ENCODE results near the gene PGS1. TPM values are rescaled to one million over a fixed set of nuclear protein-coding genes. Genes with fewer than 3 reads are reported as not detected.

PGS1 gene
- total and polyA plus RNA-seq, 8 donors, result 11.9 to 209 (median 31.6) TPM

DNA sequence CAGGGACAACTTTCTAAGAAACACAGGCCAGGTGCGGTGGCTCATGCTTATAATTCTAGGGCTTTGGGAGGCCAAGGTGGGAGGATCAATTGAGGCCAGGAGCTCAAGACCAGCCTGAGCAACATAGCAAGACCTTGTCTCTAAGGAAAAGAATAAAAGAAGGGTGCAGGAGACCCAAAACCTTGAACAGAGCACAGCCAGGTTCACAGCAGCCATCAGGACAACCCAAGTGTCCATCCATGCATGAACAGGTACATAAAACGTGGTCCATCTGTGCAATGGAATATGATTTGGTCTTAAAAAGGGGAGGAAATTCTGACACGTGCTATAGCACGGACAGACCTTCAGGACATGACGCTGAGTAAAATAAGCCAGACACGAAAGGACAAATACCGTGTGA lies 91.0 kb downstream of the PGS1 start:
- peaks cover 0 to 20% (median 5%) of the 10 kb centered on the region in 3 donors for H3K27me3 ChIP-seq
- intact Hi-C loops (cut with DNase I; ENCODE audit: low total_unique reads), result no loop called here
- peaks cover 0 to 7% (median 0%) of the 10 kb centered on the region in 4 donors for H3K4me1 ChIP-seq
- H3K36me3 ChIP-seq, result no peaks in the 10 kb centered on the region
- TF ChIP-seq EP300 (IDR thresholded peaks at IDR 0.05), result no peak
- TF ChIP-seq, protein P1, sequence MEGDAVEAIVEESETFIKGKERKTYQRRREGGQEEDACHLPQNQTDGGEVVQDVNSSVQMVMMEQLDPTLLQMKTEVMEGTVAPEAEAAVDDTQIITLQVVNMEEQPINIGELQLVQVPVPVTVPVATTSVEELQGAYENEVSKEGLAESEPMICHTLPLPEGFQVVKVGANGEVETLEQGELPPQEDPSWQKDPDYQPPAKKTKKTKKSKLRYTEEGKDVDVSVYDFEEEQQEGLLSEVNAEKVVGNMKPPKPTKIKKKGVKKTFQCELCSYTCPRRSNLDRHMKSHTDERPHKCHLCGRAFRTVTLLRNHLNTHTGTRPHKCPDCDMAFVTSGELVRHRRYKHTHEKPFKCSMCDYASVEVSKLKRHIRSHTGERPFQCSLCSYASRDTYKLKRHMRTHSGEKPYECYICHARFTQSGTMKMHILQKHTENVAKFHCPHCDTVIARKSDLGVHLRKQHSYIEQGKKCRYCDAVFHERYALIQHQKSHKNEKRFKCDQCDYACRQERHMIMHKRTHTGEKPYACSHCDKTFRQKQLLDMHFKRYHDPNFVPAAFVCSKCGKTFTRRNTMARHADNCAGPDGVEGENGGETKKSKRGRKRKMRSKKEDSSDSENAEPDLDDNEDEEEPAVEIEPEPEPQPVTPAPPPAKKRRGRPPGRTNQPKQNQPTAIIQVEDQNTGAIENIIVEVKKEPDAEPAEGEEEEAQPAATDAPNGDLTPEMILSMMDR (IDR thresholded peaks at IDR 0.05), result no peak
- no peak for TF ChIP-seq POLR2AphosphoS5 (IDR thresholded peaks at IDR 0.05)
- TF ChIP-seq POLR2A (IDR thresholded peaks at IDR 0.05), result no peak
- no peak overlapping the region for H3K4me3 ChIP-seq
- WGBS, 5 donors, result 93 to 97% (median 95%) methylated on average over 7 of the region's 7 CpGs
- peaks cover 0 to 11% (median 0%) of the 10 kb centered on the region in 4 donors for H3K9me3 ChIP-seq
- no peak for DNase-seq
- no peak overlapping the region for H3K27ac ChIP-seq

DNA sequence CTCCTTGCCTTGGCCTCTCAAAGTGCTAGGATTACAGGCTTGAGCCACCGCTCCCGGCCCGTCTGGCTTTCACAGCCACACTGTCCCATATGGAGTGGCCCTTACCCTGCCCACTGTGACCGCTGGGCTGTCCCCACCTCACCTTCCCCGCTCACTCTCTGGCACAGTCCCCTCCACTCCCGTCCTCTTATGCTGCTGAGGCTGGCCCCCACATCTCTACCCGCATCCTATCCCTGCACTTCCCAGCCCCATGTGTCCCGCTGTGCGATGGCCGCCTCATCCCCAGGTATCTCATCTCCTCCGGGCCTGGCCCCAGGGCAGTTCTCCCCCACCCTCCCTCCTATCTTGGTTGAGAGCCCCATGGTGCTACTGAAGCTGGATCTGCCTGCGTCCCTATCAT lies 93.2 kb downstream of the PGS1 start:
- Histone ChIP-seq H3K27ac (no peak overlapping the region), H3K9me3 (peaks cover 0 to 11% (median 0%) of the 10 kb centered on the region in 4 donors), H3K27me3 (peaks cover 0 to 20% (median 5%) of the 10 kb centered on the region in 3 donors), H3K4me3 (no peak overlapping the region), H3K36me3 (no peaks in the 10 kb centered on the region), H3K4me1 (peaks cover 0 to 9% (median 0%) of the 10 kb centered on the region in 4 donors)
- TF ChIP-seq EP300 (IDR thresholded peaks at IDR 0.05) (no peak), POLR2AphosphoS5 (IDR thresholded peaks at IDR 0.05) (no peak), POLR2A (IDR thresholded peaks at IDR 0.05) (no peak)
- TF ChIP-seq, protein P1 (IDR thresholded peaks at IDR 0.05), result no peak
- intact Hi-C loops (cut with DNase I; ENCODE audit: low total_unique reads), result no loop called here
- WGBS, 5 donors, result 80 to 97% (median 94%) methylated on average over 12 of the region's 12 CpGs
- no peak for DNase-seq

DNA sequence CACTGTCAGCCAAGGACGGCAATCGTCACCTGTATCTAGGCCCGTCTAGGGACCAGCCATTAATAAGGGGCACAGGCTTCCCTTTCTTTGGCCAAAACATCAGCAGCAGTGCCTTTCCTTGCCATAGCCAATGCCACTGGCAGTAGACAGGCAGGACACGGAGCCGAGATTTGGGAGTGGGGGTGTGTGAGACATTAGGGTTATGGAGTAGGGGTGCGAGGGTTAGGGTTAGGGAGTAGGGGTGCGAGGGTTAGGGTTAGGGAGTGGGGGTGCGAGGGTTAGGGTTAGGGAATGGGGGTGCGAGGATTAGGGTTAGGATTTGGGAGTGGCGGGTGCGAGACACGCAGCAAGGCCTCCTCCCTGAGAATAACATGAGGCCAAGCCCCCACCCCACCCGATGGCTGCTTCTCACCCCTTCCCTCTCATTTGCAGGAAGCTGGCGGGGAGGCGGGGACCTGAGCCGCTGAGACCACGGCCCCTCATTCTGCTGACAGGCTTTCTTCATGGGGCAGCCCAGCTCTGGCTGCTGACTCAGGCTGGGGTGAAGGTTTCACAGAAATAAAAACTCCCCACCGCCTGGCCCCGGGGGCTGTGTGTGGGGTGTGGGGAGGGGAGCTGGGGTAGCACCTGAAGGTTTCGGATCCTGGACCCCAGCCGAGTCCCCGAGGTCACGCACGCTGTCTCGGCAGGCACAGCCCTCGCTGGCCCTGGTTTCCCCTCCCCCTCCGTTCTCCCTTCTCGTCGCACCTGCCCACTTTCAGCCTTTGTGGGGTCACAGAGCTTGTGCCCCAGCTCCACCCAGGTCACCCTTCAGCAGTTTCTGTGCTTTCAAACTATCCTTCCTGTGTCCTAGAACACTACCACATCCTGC lies 93.8 kb downstream of the PGS1 start:
- 62 to 87% (median 77%) methylated on average over 20 to 29 of the region's 29 CpGs for WGBS, 5 donors
- Histone ChIP-seq H3K36me3 (no peaks in the 10 kb centered on the region), H3K4me3 (no peak overlapping the region), H3K9me3 (peaks cover 0 to 11% (median 0%) of the 10 kb centered on the region in 4 donors), H3K27ac (no peak overlapping the region), H3K4me1 (peaks cover 0 to 9% (median 0%) of the 10 kb centered on the region in 4 donors), H3K27me3 (peaks cover 0 to 20% (median 5%) of the 10 kb centered on the region in 3 donors)
- intact Hi-C loops (cut with DNase I; ENCODE audit: low total_unique reads), result no loop called here
- DNase-seq, result no peak
- TF ChIP-seq POLR2A (IDR thresholded peaks at IDR 0.05), result no peak
- no peak for TF ChIP-seq EP300 (IDR thresholded peaks at IDR 0.05)
- no peak for TF ChIP-seq POLR2AphosphoS5 (IDR thresholded peaks at IDR 0.05)

DNA sequence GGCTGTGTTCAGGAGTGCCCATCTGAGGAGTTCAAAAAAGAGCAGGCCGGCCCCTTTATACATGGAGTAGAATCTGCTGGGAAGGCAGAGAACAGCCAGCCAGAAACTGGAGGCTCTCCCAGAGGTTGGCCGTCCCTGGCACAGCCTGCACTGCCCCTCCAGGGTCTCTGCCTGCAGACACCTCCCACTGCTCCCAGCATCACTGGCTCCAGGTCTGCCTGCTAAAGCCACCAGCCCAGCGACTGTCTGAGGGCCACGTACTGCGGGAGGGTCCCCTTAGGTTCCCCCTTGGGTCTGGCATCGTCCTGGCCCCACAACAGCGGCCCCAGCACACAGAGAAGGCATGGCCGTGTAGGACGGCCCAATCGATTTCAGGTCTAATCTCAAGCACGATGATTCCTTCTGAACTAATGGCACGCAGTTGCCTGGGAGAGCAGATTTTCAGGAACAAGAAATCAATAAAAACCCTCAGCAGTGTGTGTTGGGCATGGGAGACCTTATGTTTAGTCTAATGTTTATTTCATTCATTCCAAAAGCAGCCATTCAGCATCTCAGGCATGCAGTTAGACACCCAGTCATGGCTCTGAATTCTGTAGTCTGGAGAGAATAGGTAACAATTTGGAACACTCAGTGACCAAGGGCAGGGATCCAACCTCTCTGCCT lies 95.6 kb downstream of the PGS1 start:
- no peak for DNase-seq
- intact Hi-C loops (cut with DNase I; ENCODE audit: low total_unique reads), result no loop called here
- WGBS, 5 donors, result 57 to 92% (median 74%) methylated on average over 7 to 12 of the region's 12 CpGs
- Histone ChIP-seq H3K36me3 (no peaks in the 10 kb centered on the region), H3K27me3 (peaks cover 0 to 20% (median 5%) of the 10 kb centered on the region in 3 donors), H3K9me3 (peaks cover 0 to 7% (median 0%) of the 10 kb centered on the region in 4 donors), H3K27ac (no peak overlapping the region), H3K4me3 (no peak overlapping the region), H3K4me1 (peaks cover 0 to 9% (median 0%) of the 10 kb centered on the region in 4 donors)
- TF ChIP-seq POLR2AphosphoS5 (IDR thresholded peaks at IDR 0.05) (no peak), EP300 (IDR thresholded peaks at IDR 0.05) (no peak), POLR2A (IDR thresholded peaks at IDR 0.05) (no peak)
- TF ChIP-seq, protein P1 (IDR thresholded peaks at IDR 0.05), result no peak

Small RNA genes lying within 50 kb of the gene (small RNA-seq; reads per million reads assigned to genes)
- 0 reads per million in 4 donors for gene RF00415
- gene RN7SL236P, result 0 reads per million in 4 donors

Other genes starting within 250 kb of the PGS1 start
- gene TMC6, start 249.9 kb upstream of the PGS1 start, total RNA-seq, result 100 to 1,000 TPM in 1 of 5 donors, 10 to 100 TPM in 4; 29.9 to 223 (median 46.1) TPM
- gene TMC6, start 249.9 kb upstream of the PGS1 start, polyA plus RNA-seq, result 10 to 100 TPM in 2 of 3 donors, 1 to 10 TPM in 1; 9.2 to 43.5 (median 17.9) TPM
- 10 to 100 TPM in 2 of 5 donors, 1 to 10 TPM in 3; 4.1 to 19.8 (median 7.8) TPM for gene TMC8, start 247.9 kb upstream of the PGS1 start, total RNA-seq
- 1 to 10 TPM; 1.6 to 3.3 (median 2.4) TPM for gene TMC8, start 247.9 kb upstream of the PGS1 start, polyA plus RNA-seq
- gene C17orf99, start 232.3 kb upstream of the PGS1 start, total RNA-seq, result not detected
- under 1 TPM in 1 of 3 donors, not detected in 2; 0.08 TPM for gene C17orf99, start 232.3 kb upstream of the PGS1 start, polyA plus RNA-seq
- 100 to 1,000 TPM in 1 of 5 donors, 10 to 100 TPM in 4; 28.6 to 219 (median 44.9) TPM for gene SYNGR2, start 210.1 kb upstream of the PGS1 start, total RNA-seq
- gene SYNGR2, start 210.1 kb upstream of the PGS1 start, polyA plus RNA-seq, result 100 to 1,000 TPM in 1 of 3 donors, 10 to 100 TPM in 2; 36.0 to 151 (median 71.7) TPM
- gene TK1, start 191.6 kb upstream of the PGS1 start, total RNA-seq, result 10 to 100 TPM in 4 of 5 donors, 1 to 10 TPM in 1; 4.5 to 35.6 (median 17.8) TPM
- gene TK1, start 191.6 kb upstream of the PGS1 start, polyA plus RNA-seq, result 10 to 100 TPM in 2 of 3 donors, 1 to 10 TPM in 1; 8.7 to 38.1 (median 17.7) TPM
- 100 to 1,000 TPM in 3 of 5 donors, 10 to 100 TPM in 2; 29.6 to 189 (median 109) TPM for gene AFMID, start 191.3 kb upstream of the PGS1 start, total RNA-seq
- 10 to 100 TPM; 25.7 to 39.7 (median 27.2) TPM for gene AFMID, start 191.3 kb upstream of the PGS1 start, polyA plus RNA-seq
- gene BIRC5, start 164.4 kb upstream of the PGS1 start, total RNA-seq, result 10 to 100 TPM in 1 of 5 donors, 1 to 10 TPM in 3, not detected in 1; 3.9 to 10.5 (median 5.4) TPM
- 10 to 100 TPM in 2 of 3 donors, 1 to 10 TPM in 1; 3.4 to 10.3 (median 10.1) TPM for gene BIRC5, start 164.4 kb upstream of the PGS1 start, polyA plus RNA-seq
- not detected for gene TMEM235, start 147.0 kb upstream of the PGS1 start, total RNA-seq
- not detected for gene TMEM235, start 147.0 kb upstream of the PGS1 start, polyA plus RNA-seq
- 10 to 100 TPM; 48.4 to 62.9 (median 52.2) TPM for gene SOCS3, start 18.6 kb upstream of the PGS1 start, total RNA-seq
- 10 to 100 TPM; 18.7 to 46.9 (median 39.7) TPM for gene SOCS3, start 18.6 kb upstream of the PGS1 start, polyA plus RNA-seq
- gene DNAH17, start 198.7 kb downstream of the PGS1 start, total RNA-seq, result 1 to 10 TPM in 1 of 5 donors, under 1 TPM in 1, not detected in 3; 0.45 to 2.4 TPM
- gene DNAH17, start 198.7 kb downstream of the PGS1 start, polyA plus RNA-seq, result under 1 TPM in 1 of 3 donors, not detected in 2; 0.03 TPM

Measured in stomach (tissue), 9 donors.